ENCODE measurements around the gene MT1HL1. TPM values are rescaled to one million over a fixed set of nuclear protein-coding genes. Genes with fewer than 3 reads are reported as not detected.

MT1HL1 gene
- not detected in 2 replicates for total RNA-seq

DNA sequence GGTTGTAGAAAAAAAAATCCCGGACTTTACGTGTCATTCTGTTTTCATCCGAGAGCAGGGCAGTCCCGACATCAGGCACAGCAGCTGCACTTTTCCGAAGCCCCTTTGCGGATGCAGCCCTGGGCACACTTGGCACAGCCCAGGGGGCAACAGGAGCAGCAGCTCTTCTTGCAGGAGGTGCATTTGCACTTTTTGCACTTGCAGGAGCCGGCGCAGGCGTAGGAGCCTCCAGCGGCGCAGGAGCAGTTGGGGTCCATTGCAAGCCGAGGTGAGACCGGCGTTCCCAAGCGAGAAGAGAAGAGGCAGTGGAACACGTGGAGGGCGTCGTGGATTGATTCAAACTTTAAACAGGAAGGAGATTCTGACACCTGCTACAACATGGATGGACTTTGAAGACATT is at the start of gene MT1HL1:
Gene MT1HL1 (minus strand): TSS at position 326 of the 400 bp plus-strand sequence. CDS start 69 bp downstream, at position 257.

GRCh38 chr1:237041795-237042525 is 37.7 kb upstream of the MT1HL1 start, which contains the start of gene RYR2:
RYR2 (plus strand) TSS chr1:237042184; CDS start chr1:237042522, 338 bp downstream.

Other genes with a start within 250 kb of the MT1HL1 start
- gene MTR, start 209.1 kb downstream of the MT1HL1 start, total RNA-seq, result 37.7 and 47.0 TPM in 2 replicates
- under 0.01 and 0.43 TPM in 2 replicates for gene RYR2, start 37.7 kb upstream of the MT1HL1 start, total RNA-seq

Data from articular chondrocyte of knee joint (primary cell).